ENCODE data around the gene PROCA1.

DNA sequence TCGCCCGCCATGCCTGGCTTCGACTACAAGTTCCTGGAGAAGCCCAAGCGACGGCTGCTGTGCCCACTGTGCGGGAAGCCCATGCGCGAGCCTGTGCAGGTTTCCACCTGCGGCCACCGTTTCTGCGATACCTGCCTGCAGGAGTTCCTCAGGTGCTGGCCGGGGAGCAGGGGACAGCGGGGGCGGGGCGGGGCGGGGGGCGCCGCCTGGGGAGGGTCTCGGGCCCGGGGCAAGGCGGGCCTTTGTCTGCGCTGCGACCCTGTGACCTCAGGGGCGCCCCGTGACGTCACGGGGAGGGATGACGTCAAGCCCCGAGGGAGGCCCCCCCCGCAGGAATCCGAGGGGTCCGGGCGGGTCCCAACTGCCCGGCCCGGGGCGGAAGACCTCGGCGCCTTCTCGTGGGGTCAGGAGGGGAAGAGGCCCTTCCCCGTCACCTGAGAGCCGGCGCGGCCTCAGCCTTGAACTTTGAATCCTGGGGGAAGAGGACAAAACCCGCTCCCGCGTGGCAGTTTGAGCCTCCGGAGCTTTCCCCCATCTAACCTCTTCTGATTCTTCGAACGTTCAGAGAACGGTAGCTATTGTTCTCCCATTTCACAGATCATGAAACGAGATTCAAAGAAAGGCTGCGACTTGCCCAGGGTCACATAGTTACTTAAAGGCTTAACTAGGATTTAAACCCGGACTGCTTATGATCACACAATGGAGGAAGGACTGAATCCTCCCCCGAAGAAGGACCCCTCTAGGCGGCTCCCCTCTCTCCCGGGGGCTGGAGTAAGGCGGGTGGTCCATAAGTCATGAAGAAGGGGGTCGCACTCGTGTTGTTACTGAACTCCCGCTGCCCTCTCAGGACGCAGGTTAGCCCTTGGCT is 32.6 kb upstream of the PROCA1 start:
- TF ChIP-seq, protein P1, sequence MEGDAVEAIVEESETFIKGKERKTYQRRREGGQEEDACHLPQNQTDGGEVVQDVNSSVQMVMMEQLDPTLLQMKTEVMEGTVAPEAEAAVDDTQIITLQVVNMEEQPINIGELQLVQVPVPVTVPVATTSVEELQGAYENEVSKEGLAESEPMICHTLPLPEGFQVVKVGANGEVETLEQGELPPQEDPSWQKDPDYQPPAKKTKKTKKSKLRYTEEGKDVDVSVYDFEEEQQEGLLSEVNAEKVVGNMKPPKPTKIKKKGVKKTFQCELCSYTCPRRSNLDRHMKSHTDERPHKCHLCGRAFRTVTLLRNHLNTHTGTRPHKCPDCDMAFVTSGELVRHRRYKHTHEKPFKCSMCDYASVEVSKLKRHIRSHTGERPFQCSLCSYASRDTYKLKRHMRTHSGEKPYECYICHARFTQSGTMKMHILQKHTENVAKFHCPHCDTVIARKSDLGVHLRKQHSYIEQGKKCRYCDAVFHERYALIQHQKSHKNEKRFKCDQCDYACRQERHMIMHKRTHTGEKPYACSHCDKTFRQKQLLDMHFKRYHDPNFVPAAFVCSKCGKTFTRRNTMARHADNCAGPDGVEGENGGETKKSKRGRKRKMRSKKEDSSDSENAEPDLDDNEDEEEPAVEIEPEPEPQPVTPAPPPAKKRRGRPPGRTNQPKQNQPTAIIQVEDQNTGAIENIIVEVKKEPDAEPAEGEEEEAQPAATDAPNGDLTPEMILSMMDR (IDR thresholded peaks at IDR 0.05), result no peak
- TF ChIP-seq POLR2A (IDR thresholded peaks at IDR 0.05) (no peak), POLR2AphosphoS5 (IDR thresholded peaks at IDR 0.05) (no peak)

Data from suprapubic skin (tissue), 4 donors.